NCI-H2227 (cell line): Measurements from ENCODE around the gene PPM1A.

Experiments
- DNase-seq: peaks from one replicate; lab custom pipeline; 2025; ENCODE audit not compliant: unreplicated experiment; lab: John Stamatoyannopoulos, UW

Gene PPM1A

GRCh38 chr14:60265163-60265562 lies 16.1 kb downstream of the PPM1A start:
- no peak for DNase-seq

DNA sequence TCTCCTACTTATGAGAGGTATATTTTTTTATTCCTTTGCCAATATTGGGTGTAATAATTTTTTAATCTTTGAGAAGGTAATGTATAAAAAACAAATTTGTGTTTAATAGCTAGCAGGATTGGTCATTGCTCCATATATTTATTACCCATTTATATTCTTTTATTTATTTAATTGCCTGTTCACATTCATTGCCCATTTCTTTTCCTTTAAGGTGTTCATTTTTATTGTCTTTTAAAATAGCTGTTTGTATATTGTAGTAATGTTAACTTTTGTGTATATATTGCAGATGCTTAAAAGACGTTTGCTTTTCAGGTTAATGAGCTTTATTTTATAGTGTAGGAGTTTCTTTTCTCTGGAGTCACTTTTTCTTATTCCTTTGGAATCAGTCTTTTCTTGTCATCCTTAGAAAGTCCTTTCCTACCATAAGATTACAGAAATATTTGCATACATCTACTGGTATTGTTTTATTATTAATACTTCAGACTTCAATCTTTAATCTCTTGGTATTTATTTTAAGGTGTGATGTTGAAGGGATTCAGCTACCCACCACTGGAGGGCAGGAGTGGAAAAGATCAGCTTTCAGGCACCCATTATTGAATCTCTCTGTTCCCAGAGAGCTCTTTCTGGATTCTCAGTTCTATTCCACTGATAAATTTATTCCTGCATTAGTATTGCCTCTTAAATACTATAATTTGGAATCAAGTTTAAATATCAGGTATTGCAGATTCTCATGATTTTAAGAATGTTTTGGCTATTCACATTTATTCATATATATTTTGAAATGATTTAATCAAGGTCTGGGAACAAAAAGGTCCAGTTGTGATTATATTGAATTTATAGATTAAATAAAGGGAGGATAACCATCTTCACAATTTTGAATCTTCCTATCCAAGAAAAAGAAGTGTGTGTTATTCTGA lies 17.3 kb downstream of the PPM1A start:
- no peak for DNase-seq

- DNase-seq, result no peak
Measured at GRCh38 chr14:60272177-60272576, 23.2 kb downstream of the PPM1A start.

DNA sequence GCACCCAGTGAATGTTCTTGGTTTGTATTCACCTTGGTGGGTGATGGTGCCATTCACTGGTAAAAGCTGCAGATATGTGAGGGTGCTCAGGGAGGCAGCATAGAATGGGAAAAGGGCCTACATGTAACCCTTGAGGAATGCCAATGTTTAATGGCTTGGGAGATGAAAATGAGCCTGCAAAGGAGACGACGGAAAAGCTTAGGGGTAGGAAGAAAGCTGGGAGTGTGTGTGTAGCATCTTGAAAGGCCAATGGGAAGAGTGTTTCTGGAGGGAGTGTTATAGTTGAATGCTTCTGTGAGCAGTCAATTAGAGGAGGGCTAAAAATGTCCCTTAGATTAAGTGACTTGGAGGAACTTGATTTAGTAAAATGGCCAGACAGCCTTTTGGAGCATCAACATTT lies 24.9 kb downstream of the PPM1A start:
- no peak for DNase-seq

GRCh38 chr14:60274448-60274847 lies 25.4 kb downstream of the PPM1A start:
- no peak for DNase-seq

DNA sequence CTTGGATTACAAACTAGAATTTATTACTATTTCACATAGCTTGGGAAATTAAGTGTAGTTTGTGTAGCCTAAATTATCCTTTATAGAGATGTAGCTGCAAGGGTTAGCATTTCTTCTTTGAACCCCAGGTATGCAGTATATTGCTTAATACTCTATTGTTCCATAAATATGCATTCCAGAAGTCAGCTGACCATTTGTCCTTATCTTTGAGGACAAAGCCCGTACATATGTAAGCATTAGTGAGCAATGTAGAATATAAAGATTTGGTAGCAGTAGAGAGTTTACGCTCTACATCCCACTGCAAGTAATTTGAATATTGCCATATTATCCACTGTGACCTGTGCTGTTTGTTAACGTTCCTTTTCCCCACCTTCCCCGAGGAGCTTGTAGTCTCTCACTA lies 26.9 kb downstream of the PPM1A start:
- no peak for DNase-seq

GRCh38 chr14:60276347-60276746 lies 27.3 kb downstream of the PPM1A start:
- DNase-seq, result no peak

DNA sequence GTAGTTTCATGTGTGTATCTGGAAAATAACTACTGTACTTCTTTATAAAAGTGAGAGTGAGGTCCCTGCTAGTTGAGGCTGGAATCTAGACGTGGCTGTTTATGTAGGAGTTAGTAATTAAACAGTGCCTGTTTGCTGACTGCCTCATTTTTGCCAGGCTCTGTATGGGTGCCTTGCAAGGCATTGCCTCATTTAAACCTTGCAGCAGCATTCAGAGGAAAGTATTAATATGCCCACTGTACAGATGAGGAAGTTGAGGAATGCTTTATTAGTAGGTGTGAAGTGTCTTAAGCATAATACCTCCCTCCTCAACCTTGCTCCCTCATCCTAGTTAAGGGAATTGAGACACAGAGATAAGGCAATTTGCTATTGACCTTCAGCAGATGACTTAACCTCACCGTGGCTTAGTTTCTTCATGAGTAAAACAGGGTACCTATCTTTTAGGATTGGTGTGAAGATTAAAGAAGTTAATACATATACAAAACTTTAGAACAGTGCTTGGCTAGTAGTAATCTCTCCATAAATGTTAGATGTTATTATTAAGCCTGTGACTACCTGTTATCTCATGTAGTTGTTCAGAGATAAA lies 28.7 kb downstream of the PPM1A start:
- DNase-seq, result no peak

DNA sequence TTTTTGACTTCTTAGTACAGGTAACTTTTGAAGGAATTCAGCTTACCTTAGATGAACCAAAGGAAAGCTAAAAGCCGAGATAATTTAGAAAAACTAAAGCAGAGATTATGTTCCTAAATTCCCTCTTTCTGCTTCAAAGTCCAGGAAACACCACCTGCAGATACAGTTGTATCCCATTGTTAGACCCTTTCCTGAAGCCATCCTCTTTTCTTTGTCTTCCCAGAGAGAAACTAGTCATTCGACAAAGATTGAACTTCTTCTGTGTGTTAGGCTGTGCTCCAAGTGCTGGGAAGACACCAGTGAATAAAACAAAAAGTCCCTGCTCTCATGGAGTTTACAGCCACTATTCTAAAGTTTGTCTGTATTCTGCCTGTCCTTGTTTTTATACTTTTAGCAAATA lies 29.3 kb downstream of the PPM1A start:
- no peak for DNase-seq

DNA sequence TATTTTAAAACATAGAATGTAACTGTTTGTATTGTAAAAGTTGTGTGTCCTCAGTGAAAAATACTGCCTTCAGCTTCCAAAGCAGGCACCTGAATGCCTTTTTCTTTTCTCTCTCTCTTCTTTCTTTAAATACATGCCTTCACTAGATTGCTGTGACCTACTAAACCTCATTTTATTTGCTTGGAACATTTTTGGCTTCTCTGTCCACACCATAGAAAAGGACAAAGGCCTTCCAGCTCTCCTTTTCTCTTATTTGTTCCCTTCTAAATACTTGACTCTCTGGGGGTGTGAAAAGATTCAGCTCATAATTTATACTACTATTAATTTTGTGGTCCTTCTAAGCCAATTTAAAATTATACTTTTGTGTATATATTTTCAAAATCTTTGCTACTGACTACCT lies 38.4 kb downstream of the PPM1A start:
- DNase-seq, result no peak

- DNase-seq, result no peak
Measured at GRCh38 chr14:60288279-60288678, 39.3 kb downstream of the PPM1A start.

DNA sequence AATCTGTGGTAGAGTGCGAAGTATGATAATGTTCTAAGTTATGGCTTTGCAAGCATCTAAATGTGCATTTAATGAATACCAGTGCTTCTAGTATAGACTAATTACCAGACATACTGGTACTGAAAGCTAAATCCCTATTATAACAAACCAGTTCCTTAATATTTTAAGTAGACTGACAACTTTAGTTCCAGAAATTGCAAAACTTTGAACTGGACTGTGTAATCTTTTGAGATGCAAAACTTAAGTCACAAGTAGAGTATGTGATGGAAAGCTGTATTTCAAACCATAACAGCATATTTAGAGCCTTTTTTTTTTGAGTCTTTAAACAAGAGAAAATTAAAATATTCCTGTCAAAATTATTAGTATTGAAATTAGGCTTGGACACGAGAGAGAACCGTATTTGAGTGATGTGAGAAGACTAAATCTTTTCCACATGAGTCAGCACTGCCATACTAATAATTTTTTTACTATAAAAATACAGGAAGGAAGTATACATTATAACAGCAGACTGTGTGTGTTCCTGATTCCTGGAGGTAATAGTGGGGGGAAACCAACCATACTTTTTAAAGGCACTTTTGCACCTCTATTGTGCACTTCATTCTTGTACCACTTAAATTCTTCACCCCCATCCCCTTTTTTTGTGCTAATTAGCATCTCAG lies 45.5 kb downstream of the PPM1A start:
- no peak for DNase-seq

DNA sequence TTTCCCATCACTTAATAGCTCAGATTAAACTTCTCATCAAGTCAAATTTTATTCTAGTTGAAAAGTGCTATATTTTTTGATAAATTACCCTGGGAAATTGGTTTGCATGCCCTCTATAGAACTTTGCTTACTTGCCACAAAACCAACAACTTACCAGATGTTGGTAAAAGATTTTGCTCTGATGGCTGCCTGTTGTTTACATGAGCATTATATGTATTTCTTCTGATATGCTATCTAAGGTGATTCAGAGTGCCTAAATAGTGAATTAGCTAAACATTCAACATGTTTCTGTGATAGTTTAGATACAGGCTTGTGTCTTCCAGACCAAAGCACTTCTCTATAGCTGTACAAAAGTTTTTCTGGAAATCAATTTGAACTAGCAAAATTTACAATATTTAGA lies 51.0 kb downstream of the PPM1A start:
- no peak for DNase-seq

DNA sequence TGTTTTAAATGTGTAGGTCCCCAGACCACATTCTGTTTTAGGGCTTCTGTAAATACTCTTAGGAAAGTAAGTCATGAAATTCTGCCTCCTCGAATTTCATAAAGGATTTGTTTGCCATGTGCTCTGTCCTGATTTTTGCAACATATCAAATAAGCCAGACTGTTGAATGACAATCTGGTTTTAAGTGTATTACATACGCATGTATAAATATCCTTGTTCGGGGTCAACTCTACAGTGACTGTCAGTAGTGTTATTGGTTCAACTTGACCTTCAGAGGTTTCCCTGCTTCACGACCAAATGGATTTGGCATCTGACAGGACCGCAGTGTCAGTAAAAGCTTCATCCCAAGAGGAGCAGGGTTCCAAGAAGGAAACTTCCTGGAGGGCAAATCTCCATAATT lies 52.7 kb downstream of the PPM1A start:
- DNase-seq, result no peak

DNA sequence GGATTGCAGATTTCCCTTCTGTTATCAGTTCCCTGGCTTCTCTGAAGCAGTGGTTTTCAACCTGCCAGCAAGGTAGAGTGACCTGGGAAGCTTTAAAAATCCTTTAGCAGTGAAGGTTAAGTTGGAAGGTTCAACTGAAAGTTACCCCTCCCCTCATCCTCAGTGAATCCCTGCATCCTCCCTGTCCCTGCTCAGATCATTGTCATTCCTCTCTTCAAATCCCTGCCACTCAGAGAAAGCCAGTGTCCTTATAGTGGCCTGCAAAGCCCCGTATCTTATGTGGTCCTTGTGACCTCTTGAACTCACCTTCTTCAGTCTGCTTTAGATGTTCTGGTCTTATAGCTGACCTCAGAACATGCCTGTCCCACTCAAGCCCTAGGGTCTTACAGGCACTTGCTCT lies 53.6 kb downstream of the PPM1A start:
- no peak for DNase-seq

DNA sequence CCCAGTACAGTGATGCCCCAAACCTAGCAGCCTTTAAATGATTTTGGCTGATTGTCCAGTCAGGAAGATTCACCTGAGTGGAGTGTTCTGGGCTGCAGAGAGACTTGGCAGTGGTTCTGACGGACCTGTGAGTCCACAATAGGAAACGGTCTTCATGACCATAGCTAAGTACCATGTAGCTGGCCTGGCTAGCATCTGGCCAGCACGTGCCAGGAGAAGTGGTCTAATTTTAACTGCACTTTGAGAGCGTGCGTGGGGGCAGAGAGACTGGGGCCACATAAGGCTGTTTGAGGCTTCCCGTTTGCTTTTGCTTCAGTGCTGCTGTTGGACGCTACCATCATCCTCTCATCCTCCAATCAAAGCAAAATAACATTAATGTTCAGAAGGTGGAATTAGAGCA lies 54.7 kb downstream of the PPM1A start:
- DNase-seq, result no peak

GRCh38 chr14:60304509-60304908 lies 55.5 kb downstream of the PPM1A start:
- DNase-seq, result no peak

- DNase-seq, result no peak
Measured at GRCh38 chr14:60309867-60310552, 61.0 kb downstream of the PPM1A start.

- no peak for DNase-seq
Measured at GRCh38 chr14:60311417-60311816, 62.4 kb downstream of the PPM1A start.

- DNase-seq, result no peak
Measured at GRCh38 chr14:60313093-60313492, 64.1 kb downstream of the PPM1A start.

- peak; percentile 3 for DNase-seq
Measured at GRCh38 chr14:60315196-60315990, 66.4 kb downstream of the PPM1A start.
